ENCODE results near the gene NAP1L4. TPM values are rescaled to one million over a fixed set of nuclear protein-coding genes. Genes with fewer than 3 reads are reported as not detected.

The NAP1L4 gene
- total RNA-seq, 1 experiment from 2014 or later: 184 TPM

- Histone ChIP-seq H3K4me1 (ENCODE audit: insufficient read depth, low read length, poor library complexity, severe bottlenecking) (peaks cover 22% of the 10 kb centered on the region), H3K4me3 (ENCODE audit: low read depth, low read length, poor library complexity, severe bottlenecking) (peak overlapping the region; percentile 5), H3K27me3 (replicated peaks; ENCODE audit: insufficient read depth, low read depth, low read length, poor library complexity) (no peaks in the 10 kb centered on the region), H3K27ac (ENCODE audit: low read depth, low read length, poor library complexity, severe bottlenecking) (peak overlapping the region; percentile 5), H3K9me3 (ENCODE audit: low read depth, low read length, poor library complexity, severe bottlenecking) (no peaks in the 10 kb centered on the region), H3K36me3 (ENCODE audit: insufficient read depth, low read length, poor library complexity, severe bottlenecking) (peaks cover 36% of the 10 kb centered on the region)
- BruUV-seq (replicated peaks): no TSS peak
- ChIA-PET CTCF (no interaction called here), POLR2A (ENCODE audit: low non-redundant PET) (no interaction called here)
- TF ChIP-seq EZH2 (IDR thresholded peaks at IDR 0.05; ENCODE audit: borderline replicate concordance, low read depth, low read length, poor library complexity, severe bottlenecking): no peak
- TF ChIP-seq, protein P1, sequence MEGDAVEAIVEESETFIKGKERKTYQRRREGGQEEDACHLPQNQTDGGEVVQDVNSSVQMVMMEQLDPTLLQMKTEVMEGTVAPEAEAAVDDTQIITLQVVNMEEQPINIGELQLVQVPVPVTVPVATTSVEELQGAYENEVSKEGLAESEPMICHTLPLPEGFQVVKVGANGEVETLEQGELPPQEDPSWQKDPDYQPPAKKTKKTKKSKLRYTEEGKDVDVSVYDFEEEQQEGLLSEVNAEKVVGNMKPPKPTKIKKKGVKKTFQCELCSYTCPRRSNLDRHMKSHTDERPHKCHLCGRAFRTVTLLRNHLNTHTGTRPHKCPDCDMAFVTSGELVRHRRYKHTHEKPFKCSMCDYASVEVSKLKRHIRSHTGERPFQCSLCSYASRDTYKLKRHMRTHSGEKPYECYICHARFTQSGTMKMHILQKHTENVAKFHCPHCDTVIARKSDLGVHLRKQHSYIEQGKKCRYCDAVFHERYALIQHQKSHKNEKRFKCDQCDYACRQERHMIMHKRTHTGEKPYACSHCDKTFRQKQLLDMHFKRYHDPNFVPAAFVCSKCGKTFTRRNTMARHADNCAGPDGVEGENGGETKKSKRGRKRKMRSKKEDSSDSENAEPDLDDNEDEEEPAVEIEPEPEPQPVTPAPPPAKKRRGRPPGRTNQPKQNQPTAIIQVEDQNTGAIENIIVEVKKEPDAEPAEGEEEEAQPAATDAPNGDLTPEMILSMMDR (conservative IDR thresholded peaks at IDR 0.05; ENCODE audit: low read depth, low read length): no peak
- intact Hi-C loops (cut with micrococcal nuclease; ENCODE audit: unreplicated experiment): no loop called here
- peak; percentile 94 for DNase-seq (ENCODE audit: low spot score)
These were observed 46.9 kb downstream of the NAP1L4 start for GRCh38 chr11:2945031-2945756.

DNA sequence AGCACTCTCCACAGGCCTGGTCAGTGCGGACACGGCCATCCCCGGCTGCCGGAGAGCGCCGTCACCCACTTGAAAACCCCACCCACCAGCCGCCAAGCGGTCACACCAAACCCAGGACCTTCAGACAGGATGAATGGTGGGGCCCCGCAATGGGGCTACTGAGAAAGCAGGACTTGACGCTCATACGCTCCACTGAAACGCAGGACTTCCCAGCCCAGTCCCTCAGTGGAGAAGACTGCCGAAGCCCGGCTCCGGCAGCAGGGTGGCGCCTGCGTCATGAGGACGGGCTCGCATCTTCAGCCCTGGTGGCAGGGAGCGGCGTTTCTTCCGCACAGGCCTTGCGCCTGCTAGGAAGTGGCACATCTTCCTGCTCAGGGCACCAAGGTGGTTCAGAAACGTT, 47.6 kb downstream of the NAP1L4 start:
- H3K4me1 ChIP-seq (ENCODE audit: insufficient read depth, low read length, poor library complexity, severe bottlenecking): peaks cover 22% of the 10 kb centered on the region
- BruUV-seq (replicated peaks): TSS peak; percentile 37
- TF ChIP-seq, protein P1 (conservative IDR thresholded peaks at IDR 0.05; ENCODE audit: low read depth, low read length): no peak
- TF ChIP-seq EZH2 (IDR thresholded peaks at IDR 0.05; ENCODE audit: borderline replicate concordance, low read depth, low read length, poor library complexity, severe bottlenecking): no peak
- no peaks in the 10 kb centered on the region for H3K9me3 ChIP-seq (ENCODE audit: low read depth, low read length, poor library complexity, severe bottlenecking)
- no peak overlapping the region for H3K4me3 ChIP-seq (ENCODE audit: low read depth, low read length, poor library complexity, severe bottlenecking)
- ChIA-PET CTCF (no interaction called here), POLR2A (ENCODE audit: low non-redundant PET) (no interaction called here)
- DNase-seq (ENCODE audit: low spot score): no peak
- H3K36me3 ChIP-seq (ENCODE audit: insufficient read depth, low read length, poor library complexity, severe bottlenecking): peaks cover 29% of the 10 kb centered on the region
- intact Hi-C loops (cut with micrococcal nuclease; ENCODE audit: unreplicated experiment): no loop called here
- no peak overlapping the region for H3K27ac ChIP-seq (ENCODE audit: low read depth, low read length, poor library complexity, severe bottlenecking)
- no peaks in the 10 kb centered on the region for H3K27me3 ChIP-seq (replicated peaks; ENCODE audit: insufficient read depth, low read depth, low read length, poor library complexity)

DNA sequence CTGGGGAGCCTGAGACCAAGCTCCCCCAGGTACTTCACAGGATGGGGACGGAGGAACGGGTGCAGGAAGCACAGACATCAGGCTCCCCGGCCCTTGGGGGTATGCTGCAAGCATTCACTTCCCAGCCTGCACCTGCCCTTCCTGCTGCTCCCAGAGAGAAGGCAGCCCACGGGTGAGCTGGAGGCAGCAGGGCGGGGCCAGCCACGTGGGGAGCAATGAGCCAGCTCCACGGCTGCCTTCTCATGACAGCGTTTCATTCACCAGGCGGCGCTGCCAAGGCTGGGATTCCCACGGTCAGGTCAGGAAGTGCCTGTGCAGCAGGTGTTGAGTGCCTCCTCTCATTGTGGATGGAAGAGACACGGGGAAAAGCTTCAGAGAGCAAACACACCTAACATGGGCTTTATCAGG, 48.4 kb downstream of the NAP1L4 start:
- Histone ChIP-seq H3K27me3 (replicated peaks; ENCODE audit: insufficient read depth, low read depth, low read length, poor library complexity) (no peaks in the 10 kb centered on the region), H3K27ac (ENCODE audit: low read depth, low read length, poor library complexity, severe bottlenecking) (no peak overlapping the region), H3K9me3 (ENCODE audit: low read depth, low read length, poor library complexity, severe bottlenecking) (peaks cover 5% of the 10 kb centered on the region), H3K4me1 (ENCODE audit: insufficient read depth, low read length, poor library complexity, severe bottlenecking) (peaks cover 22% of the 10 kb centered on the region), H3K36me3 (ENCODE audit: insufficient read depth, low read length, poor library complexity, severe bottlenecking) (peaks cover 21% of the 10 kb centered on the region), H3K4me3 (ENCODE audit: low read depth, low read length, poor library complexity, severe bottlenecking) (no peak overlapping the region)
- ChIA-PET POLR2A (ENCODE audit: low non-redundant PET) (no interaction called here), CTCF (no interaction called here)
- no TSS peak for BruUV-seq (replicated peaks)
- TF ChIP-seq, protein P1 (conservative IDR thresholded peaks at IDR 0.05; ENCODE audit: low read depth, low read length): no peak
- no peak for TF ChIP-seq EZH2 (IDR thresholded peaks at IDR 0.05; ENCODE audit: borderline replicate concordance, low read depth, low read length, poor library complexity, severe bottlenecking)
- intact Hi-C loops (cut with micrococcal nuclease; ENCODE audit: unreplicated experiment): no loop called here
- no peak for DNase-seq (ENCODE audit: low spot score)
